Measurements from ENCODE around the gene SH2D2A.

GRCh38 chr1:156860628-156861423, 44.2 kb upstream of the SH2D2A start, which contains the start of gene NTRK1:
- TF ChIP-seq SUZ12 (IDR thresholded peaks at IDR 0.05; ENCODE audit: extremely low read depth, insufficient read depth, insufficient read length) (no peak), YY1 (IDR thresholded peaks at IDR 0.05; ENCODE audit: insufficient read depth, insufficient read length) (no peak)

All from NT2/D1 (cell line).